ENCODE measurements around the gene SWT1.
"Not testable (repeated sequence)": the region's sequence is repeated elsewhere in the genome, so short reads cannot be mapped to it uniquely, and the experiment has no call there.

DNA sequence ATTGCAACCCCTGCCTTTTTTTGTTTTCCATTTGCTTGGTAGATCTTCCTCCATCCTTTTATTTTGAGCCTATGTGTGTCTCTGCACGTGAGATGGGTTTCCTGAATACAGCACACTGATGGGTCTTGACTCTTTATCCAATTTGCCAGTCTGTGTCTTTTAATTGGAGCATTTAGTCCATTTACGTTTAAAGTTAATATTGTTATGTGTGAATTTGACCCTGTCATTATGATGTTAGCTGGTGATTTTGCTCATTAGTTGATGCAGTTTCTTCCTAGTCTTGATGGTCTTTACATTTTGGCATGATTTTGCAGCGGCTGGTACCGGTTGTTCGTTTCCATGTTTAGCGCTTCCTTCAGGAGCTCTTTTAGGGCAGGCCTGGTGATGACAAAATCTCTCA, 98.6 kb downstream of the SWT1 start:
- TF ChIP-seq, protein P1, sequence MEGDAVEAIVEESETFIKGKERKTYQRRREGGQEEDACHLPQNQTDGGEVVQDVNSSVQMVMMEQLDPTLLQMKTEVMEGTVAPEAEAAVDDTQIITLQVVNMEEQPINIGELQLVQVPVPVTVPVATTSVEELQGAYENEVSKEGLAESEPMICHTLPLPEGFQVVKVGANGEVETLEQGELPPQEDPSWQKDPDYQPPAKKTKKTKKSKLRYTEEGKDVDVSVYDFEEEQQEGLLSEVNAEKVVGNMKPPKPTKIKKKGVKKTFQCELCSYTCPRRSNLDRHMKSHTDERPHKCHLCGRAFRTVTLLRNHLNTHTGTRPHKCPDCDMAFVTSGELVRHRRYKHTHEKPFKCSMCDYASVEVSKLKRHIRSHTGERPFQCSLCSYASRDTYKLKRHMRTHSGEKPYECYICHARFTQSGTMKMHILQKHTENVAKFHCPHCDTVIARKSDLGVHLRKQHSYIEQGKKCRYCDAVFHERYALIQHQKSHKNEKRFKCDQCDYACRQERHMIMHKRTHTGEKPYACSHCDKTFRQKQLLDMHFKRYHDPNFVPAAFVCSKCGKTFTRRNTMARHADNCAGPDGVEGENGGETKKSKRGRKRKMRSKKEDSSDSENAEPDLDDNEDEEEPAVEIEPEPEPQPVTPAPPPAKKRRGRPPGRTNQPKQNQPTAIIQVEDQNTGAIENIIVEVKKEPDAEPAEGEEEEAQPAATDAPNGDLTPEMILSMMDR (IDR thresholded peaks at IDR 0.05; ENCODE audit: poor library complexity) = not testable (repeated sequence)
- TF ChIP-seq EZH2 (IDR thresholded peaks at IDR 0.05; ENCODE audit: borderline replicate concordance) = not testable (repeated sequence)
